ENCODE data around the gene KRTAP2-1.
"Not testable (repeated sequence)": the region's sequence is repeated elsewhere in the genome, so short reads cannot be mapped to it uniquely, and the experiment has no call there.

KRTAP2-1 gene

GRCh38 chr17:41001795-41002194 lies 45.3 kb downstream of the KRTAP2-1 start:
- Histone ChIP-seq H3F3A (ENCODE audit: insufficient read depth, low read length) (no peaks in the 10 kb centered on the region), H3K4me2 (ENCODE audit: low read depth, low read length) (no peak overlapping the region), H3K27me3 (replicated peaks; ENCODE audit: insufficient read depth, low read length) (no peaks in the 10 kb centered on the region), H3K79me2 (ENCODE audit: low read length) (no peaks in the 10 kb centered on the region), H3K4me1 (ENCODE audit: low read length) (no peaks in the 10 kb centered on the region), H3K9me3 (replicated peaks; ENCODE audit: insufficient read depth, low read length) (no peaks in the 10 kb centered on the region), H3K4me3 (ENCODE audit: low read length) (no peak overlapping the region), H4K20me1 (ENCODE audit: insufficient read depth, low read length) (no peaks in the 10 kb centered on the region), H3K9ac (ENCODE audit: low read length) (no peak overlapping the region), H3K36me3 (replicated peaks; ENCODE audit: insufficient read depth, low read length) (no peaks in the 10 kb centered on the region), H3K27ac (ENCODE audit: low read length) (no peak overlapping the region), H2AFZ (ENCODE audit: low read length) (no peak overlapping the region), H3K9me2 (replicated peaks; ENCODE audit: insufficient read depth, low read length) (no peaks in the 10 kb centered on the region; the same call in 1 of the 2 replicates)
- TF ChIP-seq CTCF (IDR thresholded peaks at IDR 0.05; ENCODE audit: low read length), result no peak
- no peak for TF ChIP-seq EZH2 (optimal IDR thresholded peaks at IDR 0.05; ENCODE audit: low read depth, low read length)
- no peak for TF ChIP-seq EZH2phosphoT487 (IDR thresholded peaks at IDR 0.05; ENCODE audit: low read length)
- DNase-seq, result no peak

- not testable (repeated sequence) for H3K9ac ChIP-seq (ENCODE audit: low read length); H3K4me3 ChIP-seq (ENCODE audit: low read length); DNase-seq; H3K27ac ChIP-seq (ENCODE audit: low read length); H4K20me1 ChIP-seq (ENCODE audit: insufficient read depth, low read length); H2AFZ ChIP-seq (ENCODE audit: low read length); H3K9me3 ChIP-seq (replicated peaks; ENCODE audit: insufficient read depth, low read length); H3K79me2 ChIP-seq (ENCODE audit: low read length); H3K4me1 ChIP-seq (ENCODE audit: low read length); H3K27me3 ChIP-seq (replicated peaks; ENCODE audit: insufficient read depth, low read length); H3F3A ChIP-seq (ENCODE audit: insufficient read depth, low read length); H3K36me3 ChIP-seq (replicated peaks; ENCODE audit: insufficient read depth, low read length); H3K4me2 ChIP-seq (ENCODE audit: low read depth, low read length); H3K9me2 ChIP-seq (replicated peaks; ENCODE audit: insufficient read depth, low read length)
Measured at GRCh38 chr17:40999563-40999962, 47.6 kb downstream of the KRTAP2-1 start, which contains the start of gene KRTAP3-2. TSS of gene KRTAP3-2 (minus strand) at chr17:40999906. CDS start at chr17:40999853, 53 bp downstream.

GRCh38 chr17:40997361-40997760 lies 49.8 kb downstream of the KRTAP2-1 start:
- Histone ChIP-seq H3K27me3 (replicated peaks; ENCODE audit: insufficient read depth, low read length) (no peaks in the 10 kb centered on the region), H3K4me2 (ENCODE audit: low read depth, low read length) (no peak overlapping the region), H3K4me1 (ENCODE audit: low read length) (no peaks in the 10 kb centered on the region), H3K9me2 (replicated peaks; ENCODE audit: insufficient read depth, low read length) (no peaks in the 10 kb centered on the region), H3K27ac (ENCODE audit: low read length) (no peak overlapping the region), H3K9me3 (replicated peaks; ENCODE audit: insufficient read depth, low read length) (no peaks in the 10 kb centered on the region), H3K4me3 (ENCODE audit: low read length) (no peak overlapping the region), H2AFZ (ENCODE audit: low read length) (no peak overlapping the region), H3K36me3 (replicated peaks; ENCODE audit: insufficient read depth, low read length) (no peaks in the 10 kb centered on the region), H3K79me2 (ENCODE audit: low read length) (no peaks in the 10 kb centered on the region), H3F3A (ENCODE audit: insufficient read depth, low read length) (no peaks in the 10 kb centered on the region), H3K9ac (ENCODE audit: low read length) (no peak overlapping the region), H4K20me1 (ENCODE audit: insufficient read depth, low read length) (no peaks in the 10 kb centered on the region)
- no peak for DNase-seq
- TF ChIP-seq EZH2 (optimal IDR thresholded peaks at IDR 0.05; ENCODE audit: low read depth, low read length) (no peak), CTCF (IDR thresholded peaks at IDR 0.05; ENCODE audit: low read length) (no peak), EZH2phosphoT487 (IDR thresholded peaks at IDR 0.05; ENCODE audit: low read length) (no peak)

GRCh38 chr17:40996829-40997228 lies 50.3 kb downstream of the KRTAP2-1 start:
- Histone ChIP-seq H4K20me1 (ENCODE audit: insufficient read depth, low read length) (no peaks in the 10 kb centered on the region), H3K4me3 (ENCODE audit: low read length) (no peak overlapping the region), H2AFZ (ENCODE audit: low read length) (no peak overlapping the region), H3F3A (ENCODE audit: insufficient read depth, low read length) (no peaks in the 10 kb centered on the region), H3K4me2 (ENCODE audit: low read depth, low read length) (no peak overlapping the region), H3K36me3 (replicated peaks; ENCODE audit: insufficient read depth, low read length) (no peaks in the 10 kb centered on the region), H3K4me1 (ENCODE audit: low read length) (no peaks in the 10 kb centered on the region), H3K79me2 (ENCODE audit: low read length) (no peaks in the 10 kb centered on the region), H3K27ac (ENCODE audit: low read length) (no peak overlapping the region), H3K9me2 (replicated peaks; ENCODE audit: insufficient read depth, low read length) (no peaks in the 10 kb centered on the region), H3K9me3 (replicated peaks; ENCODE audit: insufficient read depth, low read length) (no peaks in the 10 kb centered on the region), H3K9ac (ENCODE audit: low read length) (no peak overlapping the region), H3K27me3 (replicated peaks; ENCODE audit: insufficient read depth, low read length) (no peaks in the 10 kb centered on the region)
- no peak for DNase-seq
- TF ChIP-seq EZH2phosphoT487 (IDR thresholded peaks at IDR 0.05; ENCODE audit: low read length) (no peak), CTCF (IDR thresholded peaks at IDR 0.05; ENCODE audit: low read length) (no peak), EZH2 (optimal IDR thresholded peaks at IDR 0.05; ENCODE audit: low read depth, low read length) (no peak)
